ENCODE data around the gene SP3. TPM values are rescaled to one million over a fixed set of nuclear protein-coding genes. Genes with fewer than 3 reads are reported as not detected.

Gene SP3
- total and polyA plus RNA-seq, 2 of the 8 experiments (the other 6 are each of a cell fraction or from before 2014, with no cell fraction given) = 31.0 to 92.1 TPM

DNA sequence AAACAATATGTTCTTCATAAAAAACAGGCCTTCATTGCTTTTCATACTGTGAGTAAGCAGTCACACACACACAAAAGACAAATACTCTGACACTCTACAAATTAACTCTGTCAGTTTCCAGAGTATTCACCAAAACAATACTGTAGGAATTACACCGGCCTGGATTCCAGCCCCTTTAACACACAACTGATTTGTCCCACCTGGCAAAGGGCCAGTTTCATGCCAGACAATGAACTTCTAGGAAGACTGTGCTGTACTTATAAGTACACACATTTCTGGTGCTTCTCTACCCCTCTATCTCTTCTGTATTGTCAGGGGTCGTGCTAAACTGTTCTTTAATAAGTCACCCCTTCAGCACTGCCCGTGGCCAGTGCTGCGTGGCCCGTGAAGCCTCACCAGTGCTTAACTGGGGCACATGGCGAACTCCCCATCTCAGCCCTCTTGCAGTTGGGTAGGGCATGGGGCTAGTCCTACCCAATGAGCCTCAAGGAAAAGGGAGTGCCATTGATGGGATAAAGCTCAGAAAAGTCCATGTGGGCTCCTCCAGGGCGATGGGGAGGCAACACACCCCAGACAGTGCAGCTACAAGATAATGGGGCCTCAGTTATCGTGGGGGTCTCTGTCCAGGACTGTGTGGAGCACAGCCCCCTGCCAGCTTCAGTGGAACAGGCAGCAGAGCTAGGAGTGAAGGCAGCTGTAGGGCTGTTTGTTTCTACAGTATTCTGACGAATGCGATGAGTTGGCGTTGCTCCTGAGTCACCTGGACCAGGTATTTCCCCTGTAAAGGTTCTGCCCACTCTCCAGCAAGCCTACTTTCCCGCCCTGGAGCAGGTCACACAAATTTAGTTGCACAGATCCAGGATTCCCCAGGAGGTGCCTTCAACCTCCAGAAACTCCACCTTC lies 99.0 kb downstream of the SP3 start:
- Histone ChIP-seq H2BK15ac (ENCODE audit: low read length) (no peak overlapping the region), H4K91ac (replicated peaks; ENCODE audit: insufficient read length, low read length) (no peak overlapping the region), H3K27ac (ENCODE audit: low read depth, low read length) (no peak overlapping the region), H3K23ac (ENCODE audit: insufficient read length) (no peak overlapping the region), H2BK12ac (ENCODE audit: low read depth, low read length) (no peak overlapping the region), H3K4me1 (replicated peaks in 1 of 4; ENCODE audit: control insufficient read depth in 3 of 4, insufficient read depth in 4 of 4, low read length in 3 of 4) (no peaks in the 10 kb centered on the region; a peak in 1 of 7 replicates), H3K36me3 (ENCODE audit: control insufficient read depth in 2 of 4, insufficient read depth in 4 of 4, low read length in 3 of 4) (no peaks in the 10 kb centered on the region), H3K9ac (replicated peaks in 1 of 4; ENCODE audit: extremely low read depth in 1 of 4, low read depth in 3 of 4, low read length in 3 of 4) (no peak overlapping the region), H3K9me3 (ENCODE audit: insufficient read depth in 2 of 2, low read depth in 1 of 2, low read length in 1 of 2) (no peaks in the 10 kb centered on the region), H3K4ac (replicated peaks; ENCODE audit: insufficient read length, low read depth, low read length) (no peak overlapping the region), H2AFZ (ENCODE audit: low read length) (no peak overlapping the region; the same call in 1 of the 2 replicates), H4K5ac (ENCODE audit: insufficient read length, low read depth, low read length) (no peak overlapping the region), H3K4me3 (ENCODE audit: extremely low read depth in 1 of 4, insufficient read depth in 2 of 4, low read depth in 3 of 4, low read length in 4 of 4) (no peak overlapping the region), H2AK5ac (ENCODE audit: low read depth, low read length) (no peak overlapping the region), H3K27me3 (replicated peaks in 1 of 4; ENCODE audit: control insufficient read depth in 3 of 4, extremely low read depth in 1 of 4, insufficient read depth in 3 of 4, low read length in 3 of 4) (peaks cover 0 to 2% (median 0%) of the 10 kb centered on the region in 4 experiments; a peak in 1 of 7 replicates), H3K79me1 (ENCODE audit: low read depth, low read length) (no peaks in the 10 kb centered on the region), H4K20me1 (replicated peaks in 1 of 2; ENCODE audit: control insufficient read depth in 1 of 2, insufficient read depth in 2 of 2, low read length in 2 of 2) (no peaks in the 10 kb centered on the region), H3K79me2 (ENCODE audit: control insufficient read depth in 1 of 2, insufficient read depth in 2 of 2, low read length in 2 of 2) (no peaks in the 10 kb centered on the region), H2BK5ac (ENCODE audit: low read depth, low read length) (no peak overlapping the region), H3K18ac (ENCODE audit: extremely low read depth, low read length) (no peak overlapping the region), H3K14ac (ENCODE audit: insufficient read length) (no peak overlapping the region), H4K8ac (ENCODE audit: extremely low read depth, insufficient read depth, low read length) (peak overlapping the region; percentile 66; the same call in 1 of the 2 replicates), H3K23me2 (ENCODE audit: low read depth, low read length) (peaks cover 2% of the 10 kb centered on the region; the same call in 1 of the 2 replicates), H3K4me2 (ENCODE audit: insufficient read depth in 1 of 2, low read depth in 2 of 2, low read length in 2 of 2) (no peak overlapping the region), H3K56ac (replicated peaks; ENCODE audit: insufficient read length, low read depth, low read length) (no peak overlapping the region), H2BK120ac (replicated peaks; ENCODE audit: low read depth, low read length) (no peak overlapping the region), H2BK20ac (ENCODE audit: low read length) (no peak overlapping the region)
- TF ChIP-seq POU5F1 (IDR thresholded peaks at IDR 0.05; ENCODE audit: low read depth, low read length) (no peak), EZH2 (IDR thresholded peaks at IDR 0.05; ENCODE audit: low read depth, low read length, severe bottlenecking) (no peak), TEAD4 (IDR thresholded peaks at IDR 0.05; ENCODE audit: low read depth, low read length) (no peak), GABPA (IDR thresholded peaks at IDR 0.05; ENCODE audit: borderline replicate concordance, insufficient read depth, low read length) (no peak), RFX5 (IDR thresholded peaks at IDR 0.05; ENCODE audit: borderline replicate concordance, low read depth, low read length) (no peak), SUZ12 (IDR thresholded peaks at IDR 0.05; ENCODE audit: low read length) (no peak)
- DNase-seq (ENCODE audit: low read depth in 1 of 2, low spot score in 2 of 2) = no peak
- WGBS, 2 experiments (ENCODE audit: extremely low coverage in 1 of 2, insufficient coverage in 1 of 2, insufficient read length in 1 of 2, insufficient replicate concordance in 2 of 2, low coverage in 1 of 2, low lambda C conversion rate in 2 of 2, missing lambda C conversion rate in 1 of 2) = 96% methylated on average over 12 of the region's 12 CpGs; no CpG with 5 or more reads in 1 of the 2 experiments
- CTCF ChIA-PET (ENCODE audit: partially characterized antibody) = interaction anchor here (0.6 to 2.0 kb wide), 8 partner anchors 8 to 456 kb away, joined by 3 to 6 read pairs (median 3); no protein-coding TSS in a partner anchor
- FAIRE-seq = no peak
- POLR2A ChIA-PET (ENCODE audit: partially characterized antibody) = no interaction called here

All from H1 (cell line).